ENCODE results near the gene HOXB2. TPM values are rescaled to one million over a fixed set of nuclear protein-coding genes. Genes with fewer than 3 reads are reported as not detected.

The HOXB2 gene
- total and polyA plus RNA-seq, 2 of the 8 experiments (the other 6 are each of a cell fraction or from before 2014, with no cell fraction given), result not detected

- Histone ChIP-seq H3K27ac (ENCODE audit: low read depth, low read length) (no peak overlapping the region), H4K91ac (replicated peaks; ENCODE audit: insufficient read length, low read length) (no peak overlapping the region), H3K4me1 (replicated peaks in 1 of 4; ENCODE audit: control insufficient read depth in 3 of 4, insufficient read depth in 4 of 4, low read length in 3 of 4) (peaks cover 0 to 3% (median 1%) of the 10 kb centered on the region in 4 experiments; a peak in 5 of 7 replicates), H4K8ac (ENCODE audit: extremely low read depth, insufficient read depth, low read length) (no peak overlapping the region), H2AFZ (ENCODE audit: low read length) (no peak overlapping the region), H3K23ac (ENCODE audit: insufficient read length) (no peak overlapping the region), H3K4ac (replicated peaks; ENCODE audit: insufficient read length, low read depth, low read length) (no peak overlapping the region), H4K20me1 (replicated peaks in 1 of 2; ENCODE audit: control insufficient read depth in 1 of 2, insufficient read depth in 2 of 2, low read length in 2 of 2) (no peaks in the 10 kb centered on the region), H2BK120ac (replicated peaks; ENCODE audit: low read depth, low read length) (no peak overlapping the region), H3K4me2 (ENCODE audit: insufficient read depth in 1 of 2, low read depth in 2 of 2, low read length in 2 of 2) (no peak overlapping the region), H2AK5ac (ENCODE audit: low read depth, low read length) (no peak overlapping the region), H3K79me1 (ENCODE audit: low read depth, low read length) (no peaks in the 10 kb centered on the region), H3K9ac (replicated peaks in 1 of 4; ENCODE audit: extremely low read depth in 1 of 4, low read depth in 3 of 4, low read length in 3 of 4) (no peak overlapping the region), H3K56ac (replicated peaks; ENCODE audit: insufficient read length, low read depth, low read length) (no peak overlapping the region), H3K79me2 (ENCODE audit: control insufficient read depth in 1 of 2, insufficient read depth in 2 of 2, low read length in 2 of 2) (no peaks in the 10 kb centered on the region), H3K18ac (ENCODE audit: extremely low read depth, low read length) (no peak overlapping the region), H3K9me3 (ENCODE audit: insufficient read depth in 2 of 2, low read depth in 1 of 2, low read length in 1 of 2) (no peaks in the 10 kb centered on the region), H2BK12ac (ENCODE audit: low read depth, low read length) (peak overlapping the region; percentile 11; the same call in 1 of the 2 replicates), H4K5ac (ENCODE audit: insufficient read length, low read depth, low read length) (no peak overlapping the region), H3K4me3 (ENCODE audit: extremely low read depth in 1 of 4, insufficient read depth in 2 of 4, low read depth in 3 of 4, low read length in 4 of 4) (no peak overlapping the region), H3K23me2 (ENCODE audit: low read depth, low read length) (no peaks in the 10 kb centered on the region; the same call in 1 of the 2 replicates), H2BK20ac (ENCODE audit: low read length) (no peak overlapping the region), H3K36me3 (ENCODE audit: control insufficient read depth in 2 of 4, insufficient read depth in 4 of 4, low read length in 3 of 4) (no peaks in the 10 kb centered on the region), H2BK5ac (ENCODE audit: low read depth, low read length) (no peak overlapping the region), H3K27me3 (replicated peaks in 1 of 4; ENCODE audit: control insufficient read depth in 3 of 4, extremely low read depth in 1 of 4, insufficient read depth in 3 of 4, low read length in 3 of 4) (peaks cover 0 to 15% (median 10%) of the 10 kb centered on the region in 4 experiments; a peak in 6 of 7 replicates), H3K14ac (ENCODE audit: insufficient read length) (no peak overlapping the region), H2BK15ac (ENCODE audit: low read length) (no peak overlapping the region)
- CTCF ChIA-PET (ENCODE audit: partially characterized antibody), result interaction anchor here (1.0 to 2.2 kb wide), 6 partner anchors 8 to 179 kb away, joined by 3 to 8 read pairs (median 5); no protein-coding TSS in a partner anchor
- TF ChIP-seq CBX5 (IDR thresholded peaks at IDR 0.05; ENCODE audit: low read depth, low read length) (no peak), CBX8 (IDR thresholded peaks at IDR 0.05; ENCODE audit: borderline replicate concordance, low read depth, low read length) (no peak), POU5F1 (IDR thresholded peaks at IDR 0.05; ENCODE audit: low read depth, low read length) (no peak), SIN3A (conservative IDR thresholded peaks at IDR 0.05 in 1 of 2, IDR thresholded peaks at IDR 0.05 in 1 of 2; ENCODE audit: low read depth in 1 of 2, low read length in 2 of 2) (no peak), ATF2 (IDR thresholded peaks at IDR 0.05; ENCODE audit: low read length) (no peak), CHD2 (IDR thresholded peaks at IDR 0.05; ENCODE audit: low read length) (no peak), POLR2A (IDR thresholded peaks at IDR 0.05; ENCODE audit: control extremely low read depth in 1 of 2, low read depth in 2 of 2, low read length in 2 of 2) (no peak), TAF1 (IDR thresholded peaks at IDR 0.05; ENCODE audit: low read depth, low read length) (no peak)
- FAIRE-seq (no peak), DNase-seq (ENCODE audit: low read depth in 1 of 2, low spot score in 2 of 2) (no peak)
- POLR2A ChIA-PET (ENCODE audit: partially characterized antibody), result no interaction called here
- WGBS, 2 experiments (ENCODE audit: extremely low coverage in 1 of 2, insufficient coverage in 1 of 2, insufficient read length in 1 of 2, insufficient replicate concordance in 2 of 2, low coverage in 1 of 2, low lambda C conversion rate in 2 of 2, missing lambda C conversion rate in 1 of 2), result 94% methylated on average over 2 of the region's 2 CpGs; no CpG with 5 or more reads in 1 of the 2 experiments
Observed at GRCh38 chr17:48514477-48514876, 30.4 kb downstream of the HOXB2 start.
